Activated CD8-positive, alpha-beta memory T cell treated with anti-CD3 and anti-CD28 coated beads, Interleukin-2, amount 50 U/mL, for 1 hour (primary cell): ENCODE results near the gene LRIT1.

Source experiments
- DNase-seq: peaks from one replicate; pipeline ENCODE4 v3.0.0-alpha.2; 2020; ENCODE audit errors: extremely low read depth

The LRIT1 gene

DNA sequence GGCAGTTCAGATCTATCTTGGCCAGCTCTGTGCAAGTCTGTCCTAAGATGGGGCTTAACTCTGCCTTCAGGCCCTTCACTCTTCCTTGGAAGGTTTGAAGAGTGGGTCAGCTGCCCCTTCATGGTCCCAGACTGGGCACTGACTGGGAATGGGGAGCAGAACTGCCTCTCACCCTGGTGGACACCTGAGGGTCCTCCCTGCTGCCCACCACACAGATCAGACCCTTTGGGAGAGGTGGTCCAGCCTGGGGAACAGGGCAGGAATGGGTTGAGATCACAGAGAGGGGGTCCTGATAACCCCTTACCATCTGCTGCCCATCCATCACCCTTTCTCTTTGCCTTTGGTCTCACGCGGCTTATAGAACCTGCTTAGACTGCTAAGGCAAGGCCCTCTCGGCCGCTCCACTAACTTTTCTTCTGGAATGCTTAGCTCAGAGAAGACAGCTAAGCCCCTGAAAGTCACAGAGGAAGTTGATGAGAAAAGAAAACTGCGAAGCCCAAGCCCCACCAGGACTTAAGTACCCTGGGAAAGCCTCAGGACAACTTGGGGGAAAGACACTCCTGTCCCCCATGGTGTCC, 47.4 kb downstream of the LRIT1 start:
- DNase-seq = no peak

DNA sequence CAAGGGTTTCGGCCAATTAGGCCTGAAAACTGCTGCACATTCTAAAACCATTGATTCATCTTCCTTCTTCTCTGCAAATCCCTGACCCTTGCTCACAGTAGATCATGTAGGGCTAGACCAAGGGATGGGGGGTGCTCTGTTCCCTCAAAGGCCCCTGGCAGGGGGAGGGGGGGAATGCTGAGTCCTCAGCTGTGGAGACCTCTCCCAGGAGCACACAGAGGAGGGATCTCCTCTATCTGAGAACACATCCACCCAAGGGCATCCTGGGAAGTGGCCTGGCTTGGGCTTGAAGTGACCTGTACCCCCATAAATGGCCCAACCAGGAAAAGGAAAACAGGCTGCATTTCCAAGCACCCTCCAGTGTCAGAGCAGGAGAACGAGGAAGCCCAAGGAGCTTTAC, 48.0 kb downstream of the LRIT1 start:
- no peak for DNase-seq

DNA sequence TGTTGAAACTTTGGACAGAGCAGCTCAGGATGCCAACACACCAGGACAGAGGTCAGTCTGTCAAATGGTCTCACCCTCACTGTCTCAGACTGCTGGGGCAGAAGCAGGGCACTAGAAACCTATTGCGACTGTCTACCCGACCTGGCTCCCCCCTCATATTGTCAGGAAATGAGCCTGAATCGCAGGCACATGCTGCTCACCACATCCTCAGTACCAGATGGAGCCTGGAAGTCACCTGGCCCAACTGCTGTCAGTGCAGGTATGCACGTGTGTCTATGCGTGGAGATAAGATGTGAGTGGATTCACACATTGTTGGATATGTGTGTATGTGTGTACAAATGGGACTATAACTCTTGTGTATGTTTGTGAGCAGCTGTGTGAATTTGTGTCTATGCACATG, 50.2 kb downstream of the LRIT1 start:
- DNase-seq = no peak

DNA sequence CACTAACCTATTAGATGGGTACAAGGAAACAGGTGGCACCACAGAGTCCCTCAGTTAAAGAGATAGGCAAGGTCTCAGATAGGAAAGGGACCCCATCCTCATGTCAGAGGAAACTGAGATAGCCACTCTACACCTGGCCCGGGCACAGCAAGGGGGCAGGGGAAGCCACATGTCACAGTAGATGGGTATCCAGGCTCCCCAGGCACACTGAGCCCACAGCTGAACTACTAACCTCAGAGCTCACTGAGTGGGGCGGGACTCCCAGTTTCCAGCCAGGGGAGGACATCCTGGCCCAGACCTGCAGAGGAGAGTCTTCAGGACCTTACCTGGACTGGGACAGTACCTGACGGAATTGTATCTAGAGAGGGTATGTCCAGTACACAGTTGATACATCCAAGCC, 50.7 kb downstream of the LRIT1 start:
- DNase-seq = no peak

DNA sequence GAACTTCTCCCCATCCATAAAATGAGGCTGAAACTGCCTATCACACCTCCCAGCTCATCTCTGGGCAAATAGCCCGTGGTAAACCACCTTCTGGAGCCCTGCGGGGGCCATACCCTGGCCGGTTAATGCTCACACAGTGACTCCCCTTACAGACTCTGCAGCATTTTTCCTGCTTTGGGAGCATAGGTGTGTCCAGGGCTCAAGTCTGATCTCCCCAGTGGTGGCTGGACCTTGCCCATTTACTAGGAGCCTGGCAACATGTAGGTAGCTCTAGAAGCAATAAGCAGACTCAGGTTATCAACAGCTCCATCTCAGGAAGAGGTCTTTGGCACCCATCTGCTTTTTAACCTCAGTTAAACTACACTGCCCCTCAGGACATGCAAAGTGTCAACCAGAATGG, 52.5 kb downstream of the LRIT1 start:
- no peak for DNase-seq

DNA sequence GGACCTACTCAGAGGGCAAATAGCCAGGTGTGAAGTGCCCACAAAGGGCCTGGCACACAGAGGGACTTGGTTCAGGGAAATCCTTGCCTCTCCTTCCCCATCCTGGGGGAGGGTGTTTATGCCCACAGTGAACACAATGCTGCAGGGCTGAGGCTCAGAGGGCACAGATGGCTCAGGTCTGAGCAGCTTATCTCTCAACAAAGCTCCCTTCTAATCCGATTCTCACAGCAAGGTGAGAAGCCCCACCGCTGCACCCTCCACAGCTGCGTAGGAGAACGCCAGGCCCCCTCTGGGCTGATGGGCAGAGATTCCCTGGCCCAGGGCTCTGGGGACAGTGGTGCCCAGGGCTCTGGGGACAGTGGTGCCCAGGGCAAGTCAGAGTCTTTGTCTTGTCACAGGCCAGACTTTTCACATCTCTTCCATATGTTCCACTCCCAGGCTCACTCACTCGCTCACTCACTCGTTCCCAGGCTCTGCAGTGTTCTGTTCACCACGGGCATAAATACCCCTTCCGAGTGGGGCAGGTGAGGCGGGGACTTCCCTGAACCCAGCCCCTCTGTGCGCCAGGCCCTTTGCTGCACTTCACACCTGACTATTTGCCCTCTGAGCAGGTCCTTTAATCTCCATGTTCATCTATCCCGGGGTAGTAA, 55.7 kb downstream of the LRIT1 start:
- no peak for DNase-seq

DNA sequence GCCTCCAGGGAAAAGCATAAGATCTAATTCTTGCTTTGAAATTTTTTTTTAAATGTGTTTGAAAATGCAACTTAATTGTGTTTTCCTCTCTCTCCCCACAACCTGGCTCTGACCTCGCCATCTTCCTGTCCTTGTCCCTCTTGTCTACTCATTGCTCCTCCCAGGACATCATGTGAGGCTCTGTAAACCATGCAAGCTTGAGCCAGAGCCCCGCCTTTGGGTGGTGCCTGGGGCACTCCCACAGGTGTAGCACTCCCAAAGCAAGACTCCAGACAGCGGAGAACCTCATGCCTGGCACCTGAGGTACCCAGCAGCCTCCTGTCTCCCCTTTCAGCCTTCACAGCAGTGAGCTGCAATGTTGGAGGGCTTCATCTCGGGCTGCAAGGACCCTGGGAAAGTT, 56.8 kb downstream of the LRIT1 start:
- DNase-seq = no peak

DNA sequence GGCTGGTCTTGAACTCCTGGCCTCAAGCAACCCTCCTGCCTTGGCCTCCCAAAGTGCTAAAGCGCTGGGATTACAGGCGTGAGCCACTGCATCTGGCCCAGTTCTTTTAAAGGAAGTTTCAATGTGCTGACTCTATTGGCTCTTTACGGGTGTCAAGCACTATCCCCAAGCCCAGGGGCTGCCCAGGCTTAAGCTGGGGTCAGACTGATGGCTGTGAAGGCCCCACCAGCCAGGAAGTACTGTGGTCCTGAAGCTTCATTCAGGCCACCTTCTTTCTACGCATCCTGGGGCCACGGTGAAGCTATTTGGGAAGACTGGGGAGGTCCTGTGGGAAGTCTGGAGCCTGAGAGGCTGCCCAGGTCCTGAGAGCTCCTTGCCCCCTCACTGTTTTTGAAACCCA, 59.7 kb downstream of the LRIT1 start:
- DNase-seq = no peak
